Activated CD4-positive, alpha-beta T cell treated with anti-CD3 and anti-CD28 coated beads for 36 hours (primary cell): ENCODE data around the gene CYP2C19. TPM values are rescaled to one million over a fixed set of nuclear protein-coding genes. Genes with fewer than 3 reads are reported as not detected.
"Not testable (repeated sequence)": the region's sequence is repeated elsewhere in the genome, so short reads cannot be mapped to it uniquely, and the experiment has no call there.

Experiments
- ATAC-seq: fragments of 200-7000 bp; cut with Tn5 transposase; one replicate; pipeline ENCODE4 v1.10.0; 2021; ENCODE audit warnings: mild to moderate bottlenecking, moderate library complexity
- CTCF ChIA-PET: fragments of 350-600 bp; sonication (Branson Sonifier 250); formaldehyde crosslinking; loops from one replicate; lab custom pipeline; 2021; ENCODE audit warnings: antibody characterized with exemption; lab: Charles Lee
- POLR2A ChIA-PET: fragments of 350-600 bp; sonication (Branson Sonifier 250); formaldehyde crosslinking; loops from one replicate; lab custom pipeline; 2021; ENCODE audit warnings: antibody characterized with exemption, inconsistent platforms; lab: Charles Lee
- DNase-seq: peaks from one replicate; pipeline ENCODE4 v3.0.0-alpha.2; 2020
- H3K27ac Mint-ChIP-seq: one replicate; pipeline ENCODE4 v1.8.0; 2021; ENCODE audit warnings: mixed read lengths
- H3K27me3 Mint-ChIP-seq: one replicate; pipeline ENCODE4 v1.8.0; 2021; ENCODE audit warnings: mixed read lengths
- H3K36me3 Mint-ChIP-seq: one replicate; pipeline ENCODE4 v1.8.0; 2021; ENCODE audit warnings: low read depth, mixed read lengths
- H3K4me1 Mint-ChIP-seq: one replicate; pipeline ENCODE4 v1.8.0; 2021; ENCODE audit warnings: mixed read lengths
- H3K4me3 Mint-ChIP-seq: one replicate; pipeline ENCODE4 v1.8.0; 2021; ENCODE audit warnings: mild to moderate bottlenecking, moderate library complexity, mixed read lengths
- H3K9me3 Mint-ChIP-seq: one replicate; pipeline ENCODE4 v1.8.0; 2021; ENCODE audit warnings: low read depth, mixed read lengths
- intact Hi-C, 2 experiments: fragments of 100-400 bp; cut with DNase I in 1 of 2; cut with micrococcal nuclease in 1 of 2; formaldehyde crosslinking; loops; one replicate each; pipeline versions ENCODE4 v1.14.2 to v1.15.1; 2022 to 2024; cut with DNase I, micrococcal nuclease
- total RNA-seq, 2 experiments: library from RNA; stranded (reverse); gene quantifications; one replicate each; pipeline ENCODE4 v1.2.3, GENCODE V29; 2021

CYP2C19 gene
- not detected for total RNA-seq

DNA sequence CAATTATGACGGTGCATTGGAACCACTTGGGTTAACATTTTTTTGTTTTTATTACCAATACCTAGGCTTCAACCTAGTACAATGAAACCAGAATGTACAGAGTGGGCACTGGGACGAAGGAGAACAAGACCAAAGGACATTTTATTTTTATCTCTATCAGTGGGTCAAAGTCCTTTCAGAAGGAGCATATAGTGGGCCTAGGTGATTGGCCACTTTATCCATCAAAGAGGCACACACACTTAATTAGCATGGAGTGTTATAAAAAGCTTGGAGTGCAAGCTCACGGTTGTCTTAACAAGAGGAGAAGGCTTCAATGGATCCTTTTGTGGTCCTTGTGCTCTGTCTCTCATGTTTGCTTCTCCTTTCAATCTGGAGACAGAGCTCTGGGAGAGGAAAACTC is at the start of gene CYP2C19:
Gene CYP2C19, plus strand, starts transcription at position 289 of the 400 bp plus-strand sequence. Its CDS starts 25 bp downstream, at position 314.
- DNase-seq = no peak
- intact Hi-C loops = no loop called here
- POLR2A ChIA-PET = no interaction called here
- Mint-ChIP-seq H3K4me3 (no peak within 1 kb of the TSS), H3K9me3 (peaks cover 2% of the 10 kb centered on the region), H3K4me1 (no peaks in the 10 kb centered on the region), H3K27ac (no peak within 1 kb of the TSS), H3K36me3 (no peaks in the 10 kb centered on the region), H3K27me3 (no peaks in the 10 kb centered on the region)
- no peak for ATAC-seq
- CTCF ChIA-PET = no interaction called here

DNA sequence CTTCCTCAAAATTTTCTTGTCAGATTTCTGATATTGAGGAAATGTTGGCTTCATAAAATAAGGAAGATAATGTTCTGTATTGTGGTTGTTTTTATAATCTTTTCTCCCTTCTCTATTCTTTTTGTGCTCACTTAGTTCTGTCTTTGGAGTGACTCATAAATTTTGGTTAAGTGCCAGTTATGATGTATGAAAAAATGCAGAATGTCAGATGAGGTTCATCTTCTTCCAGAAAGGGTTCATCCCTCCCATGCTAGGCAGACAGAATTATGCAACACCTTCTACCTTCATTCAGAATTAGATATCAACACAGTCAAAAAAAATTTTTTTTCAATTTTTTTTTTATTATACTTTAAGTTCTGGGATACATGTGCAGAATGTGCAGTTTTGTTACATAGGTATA is 36.6 kb upstream of the CYP2C19 start:
- H3K9me3 Mint-ChIP-seq = no peaks in the 10 kb centered on the region
- no peaks in the 10 kb centered on the region for H3K4me1 Mint-ChIP-seq
- H3K27ac Mint-ChIP-seq = no peak overlapping the region
- intact Hi-C loops = no loop called here
- no peaks in the 10 kb centered on the region for H3K27me3 Mint-ChIP-seq
- ATAC-seq (no peak), DNase-seq (no peak)
- H3K4me3 Mint-ChIP-seq = no peak overlapping the region
- CTCF ChIA-PET = no interaction called here
- POLR2A ChIA-PET = no interaction called here
- no peaks in the 10 kb centered on the region for H3K36me3 Mint-ChIP-seq

DNA sequence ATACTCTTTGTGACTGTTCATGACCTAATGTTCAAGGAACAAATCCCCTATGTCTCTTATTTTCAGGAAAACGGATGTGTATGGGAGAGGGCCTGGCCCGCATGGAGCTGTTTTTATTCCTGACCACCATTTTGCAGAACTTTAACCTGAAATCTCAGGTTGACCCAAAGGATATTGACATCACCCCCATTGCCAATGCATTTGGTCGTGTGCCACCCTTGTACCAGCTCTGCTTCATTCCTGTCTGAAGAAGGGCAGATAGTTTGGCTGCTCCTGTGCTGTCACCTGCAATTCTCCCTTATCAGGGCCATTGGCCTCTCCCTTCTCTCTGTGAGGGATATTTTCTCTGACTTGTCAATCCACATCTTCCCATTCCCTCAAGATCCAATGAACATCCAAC is 27.3 kb upstream of the CYP2C19 start:
- H3K9me3 Mint-ChIP-seq = peaks cover 12% of the 10 kb centered on the region
- DNase-seq (no peak), ATAC-seq (no peak)
- H3K36me3 Mint-ChIP-seq = no peaks in the 10 kb centered on the region
- H3K27me3 Mint-ChIP-seq = no peaks in the 10 kb centered on the region
- ChIA-PET CTCF (no interaction called here), POLR2A (no interaction called here)
- H3K27ac Mint-ChIP-seq = no peak overlapping the region
- intact Hi-C loops = no loop called here
- no peak overlapping the region for H3K4me3 Mint-ChIP-seq
- H3K4me1 Mint-ChIP-seq = no peaks in the 10 kb centered on the region

DNA sequence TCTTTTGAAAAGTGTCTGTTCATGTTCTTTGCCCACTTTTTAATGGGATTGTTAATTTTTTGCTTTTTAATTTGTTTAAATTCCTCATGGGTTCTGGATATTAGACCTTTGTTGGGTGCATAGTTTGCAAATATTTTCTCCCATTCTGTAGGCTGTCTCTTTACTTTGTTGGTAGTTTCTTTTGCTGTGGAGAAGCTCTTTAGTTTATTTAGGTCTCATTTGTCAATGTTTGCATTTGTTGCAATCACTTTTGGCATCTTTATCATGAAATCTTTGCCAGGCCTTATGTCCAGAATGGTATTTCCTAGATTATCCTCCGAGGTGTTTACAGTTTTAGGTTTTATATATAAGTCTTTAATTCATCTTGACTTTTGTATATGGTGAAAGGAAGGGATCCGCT is 23.9 kb upstream of the CYP2C19 start:
- H3K27ac Mint-ChIP-seq = no peak overlapping the region
- DNase-seq (no peak), ATAC-seq (no peak)
- no peaks in the 10 kb centered on the region for H3K4me1 Mint-ChIP-seq
- no peak overlapping the region for H3K4me3 Mint-ChIP-seq
- no peaks in the 10 kb centered on the region for H3K36me3 Mint-ChIP-seq
- POLR2A ChIA-PET = no interaction called here
- peaks cover 25% of the 10 kb centered on the region for H3K9me3 Mint-ChIP-seq
- H3K27me3 Mint-ChIP-seq = no peaks in the 10 kb centered on the region
- CTCF ChIA-PET = no interaction called here
- intact Hi-C loops = no loop called here

DNA sequence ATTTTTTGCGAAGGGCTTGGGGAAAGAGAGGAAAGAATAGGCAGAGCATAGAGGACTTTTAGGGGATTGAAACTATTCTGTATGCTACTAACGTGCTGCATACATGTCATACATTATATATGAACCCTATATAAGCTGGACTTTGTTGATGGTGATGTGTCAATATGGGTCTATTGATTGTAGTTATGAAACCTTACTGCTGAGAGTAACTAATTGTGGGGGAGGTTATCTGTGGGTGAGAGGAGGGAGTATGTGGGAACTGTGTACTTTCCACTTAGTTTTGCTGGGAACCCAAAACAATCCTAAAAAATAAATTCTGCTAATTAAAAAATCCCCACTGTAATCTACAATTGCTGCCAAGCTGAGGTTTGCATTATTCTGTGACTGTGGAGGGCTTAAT is 15.3 kb upstream of the CYP2C19 start:
- Mint-ChIP-seq H3K27ac (no peak overlapping the region), H3K27me3 (no peaks in the 10 kb centered on the region), H3K4me3 (no peak overlapping the region), H3K4me1 (no peaks in the 10 kb centered on the region), H3K9me3 (peaks cover 22% of the 10 kb centered on the region), H3K36me3 (no peaks in the 10 kb centered on the region)
- ATAC-seq (no peak), DNase-seq (no peak)
- intact Hi-C loops = no loop called here
- CTCF ChIA-PET = no interaction called here
- POLR2A ChIA-PET = no interaction called here

DNA sequence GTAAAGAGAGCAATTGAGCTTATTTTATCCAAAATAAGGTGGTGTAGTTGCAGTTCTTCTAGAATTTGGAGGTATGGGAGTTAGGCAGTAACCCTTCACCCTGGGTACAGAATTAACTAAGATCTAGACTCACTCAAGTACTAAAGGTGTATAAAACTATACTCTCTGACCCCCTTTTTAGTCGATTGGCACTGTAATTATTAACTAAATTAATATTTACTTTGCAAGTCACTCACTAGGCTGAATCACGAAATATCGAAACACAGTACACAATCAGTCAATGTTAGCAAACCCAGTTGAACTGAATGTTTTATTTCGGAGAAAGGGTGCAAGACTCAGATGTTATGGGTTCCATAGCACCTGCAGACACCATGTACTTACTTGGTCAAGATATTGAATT is 14.6 kb upstream of the CYP2C19 start:
- ChIA-PET CTCF (no interaction called here), POLR2A (no interaction called here)
- intact Hi-C loops = no loop called here
- Mint-ChIP-seq H3K4me1 (no peaks in the 10 kb centered on the region), H3K9me3 (peaks cover 14% of the 10 kb centered on the region), H3K27ac (no peak overlapping the region), H3K27me3 (no peaks in the 10 kb centered on the region), H3K4me3 (no peak overlapping the region), H3K36me3 (no peaks in the 10 kb centered on the region)
- ATAC-seq (no peak), DNase-seq (no peak)

DNA sequence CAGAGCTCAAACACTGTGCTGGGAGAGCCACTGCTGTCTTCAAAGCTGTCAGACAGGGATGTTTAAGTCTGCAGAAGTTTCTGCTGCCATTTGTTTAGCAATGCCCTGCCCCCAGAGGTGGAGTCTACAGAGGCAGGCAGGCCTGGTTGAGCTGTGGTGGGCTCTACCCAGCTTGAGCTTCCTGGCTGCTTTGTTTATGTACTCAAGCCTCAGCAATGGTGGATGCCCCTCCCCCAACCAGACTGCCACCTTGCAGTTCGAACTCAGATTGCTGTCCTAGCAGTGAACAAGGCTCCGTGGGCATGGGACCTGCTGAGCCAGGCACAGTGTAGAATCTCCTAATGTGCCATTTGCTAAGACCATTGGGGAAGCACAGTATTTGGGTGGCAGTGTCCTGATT is 4.6 kb upstream of the CYP2C19 start:
- no peaks in the 10 kb centered on the region for H3K36me3 Mint-ChIP-seq
- ATAC-seq = no peak
- POLR2A ChIA-PET = no interaction called here
- H3K4me1 Mint-ChIP-seq = no peaks in the 10 kb centered on the region
- CTCF ChIA-PET = no interaction called here
- H3K4me3 Mint-ChIP-seq = no peak overlapping the region
- peaks cover 2% of the 10 kb centered on the region for H3K9me3 Mint-ChIP-seq
- intact Hi-C loops = no loop called here
- no peak for DNase-seq
- H3K27me3 Mint-ChIP-seq = no peaks in the 10 kb centered on the region
- no peak overlapping the region for H3K27ac Mint-ChIP-seq

DNA sequence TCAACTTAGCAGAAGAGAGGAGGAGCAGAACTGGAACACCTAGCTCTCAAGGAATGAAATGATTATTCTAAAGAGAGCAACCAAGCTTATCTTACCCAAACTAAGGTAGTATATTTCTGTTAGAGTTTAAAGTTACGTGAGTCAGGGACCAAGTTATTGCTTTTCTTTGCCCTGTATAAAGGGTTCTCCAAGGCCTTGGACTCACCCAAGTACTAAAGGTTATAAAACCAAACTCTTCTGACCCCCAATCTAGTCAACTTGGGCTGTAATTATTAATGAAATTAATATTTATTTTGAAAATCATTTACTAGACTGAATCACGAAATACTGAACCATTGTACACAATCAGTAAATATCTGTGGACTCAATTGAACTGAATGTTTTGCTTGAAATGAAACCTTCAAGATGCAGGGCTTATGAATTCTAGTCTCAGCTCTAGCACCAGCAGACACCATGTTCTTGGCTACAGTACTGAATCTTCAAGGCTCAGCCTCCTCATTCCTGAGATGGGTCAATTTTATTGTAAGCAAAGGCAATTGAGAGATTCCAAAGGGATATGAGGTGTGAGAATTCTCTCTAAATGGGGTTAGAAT is 1.8 kb upstream of the CYP2C19 start:
- POLR2A ChIA-PET = no interaction called here
- intact Hi-C loops = no loop called here
- H3K9me3 Mint-ChIP-seq = peaks cover 2% of the 10 kb centered on the region

DNA sequence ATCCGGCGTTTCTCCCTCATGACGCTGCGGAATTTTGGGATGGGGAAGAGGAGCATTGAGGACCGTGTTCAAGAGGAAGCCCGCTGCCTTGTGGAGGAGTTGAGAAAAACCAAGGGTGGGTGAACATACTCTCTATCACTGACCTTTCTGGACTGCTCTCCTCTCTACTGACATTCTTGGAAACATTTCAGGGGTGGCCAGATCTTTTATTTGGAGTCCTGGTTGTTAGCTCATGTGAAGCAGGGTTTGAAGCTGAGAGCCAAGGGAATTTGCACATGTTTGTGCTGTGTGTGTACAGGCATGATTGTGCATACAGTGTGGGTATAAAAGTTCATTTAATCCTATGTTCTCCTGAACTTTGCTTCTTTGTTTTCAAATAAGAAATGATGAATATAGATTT is 12.9 kb downstream of the CYP2C19 start:
- intact Hi-C loops, H3K9me3 Mint-ChIP-seq, POLR2A ChIA-PET, H3K27ac Mint-ChIP-seq, H3K4me3 Mint-ChIP-seq, DNase-seq, H3K27me3 Mint-ChIP-seq, H3K4me1 Mint-ChIP-seq, H3K36me3 Mint-ChIP-seq, ATAC-seq, CTCF ChIA-PET: not testable (repeated sequence)

More for the DNA sequence above, 1.8 kb upstream of the CYP2C19 start:
- no peaks in the 10 kb centered on the region for H3K27me3 Mint-ChIP-seq
- no peak overlapping the region for H3K4me3 Mint-ChIP-seq
- ATAC-seq (no peak), DNase-seq (no peak)
- H3K36me3 Mint-ChIP-seq = no peaks in the 10 kb centered on the region
- H3K27ac Mint-ChIP-seq = no peak overlapping the region
- H3K4me1 Mint-ChIP-seq = no peaks in the 10 kb centered on the region
- CTCF ChIA-PET = no interaction called here

DNA sequence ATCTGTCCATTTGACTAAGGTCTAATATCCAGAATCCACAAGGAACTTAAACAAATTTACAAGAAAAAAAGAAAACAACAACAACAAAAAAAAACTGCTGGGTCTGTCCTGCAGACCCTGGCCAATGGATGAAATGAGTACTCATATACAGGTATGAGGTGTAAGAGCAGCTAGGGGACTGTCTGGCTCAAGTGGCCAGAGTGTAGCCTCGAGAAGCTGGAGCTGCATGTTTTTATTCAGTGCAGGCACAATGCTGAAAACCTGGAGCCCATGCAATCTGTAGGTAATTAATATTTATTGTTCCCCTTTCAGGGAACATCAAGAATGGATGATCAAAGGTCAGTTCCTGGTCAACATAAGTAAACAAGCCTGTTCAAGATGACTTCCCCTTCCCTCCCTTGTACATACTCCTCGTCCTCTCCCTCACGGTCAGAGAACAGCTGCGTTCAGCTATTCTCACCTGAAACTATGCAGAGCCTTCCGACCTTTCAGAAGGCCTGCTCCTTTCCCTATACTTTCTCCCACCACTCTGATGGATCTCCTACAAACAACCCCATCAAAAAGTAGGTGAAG is 15.5 kb downstream of the CYP2C19 start:
- Mint-ChIP-seq H3K4me3 (no peak overlapping the region), H3K9me3 (peaks cover 3% of the 10 kb centered on the region), H3K27me3 (no peaks in the 10 kb centered on the region), H3K4me1 (no peaks in the 10 kb centered on the region), H3K36me3 (no peaks in the 10 kb centered on the region), H3K27ac (no peak overlapping the region)
- DNase-seq (no peak), ATAC-seq (no peak)
- intact Hi-C loops = no loop called here
- CTCF ChIA-PET = no interaction called here
- POLR2A ChIA-PET = no interaction called here

DNA sequence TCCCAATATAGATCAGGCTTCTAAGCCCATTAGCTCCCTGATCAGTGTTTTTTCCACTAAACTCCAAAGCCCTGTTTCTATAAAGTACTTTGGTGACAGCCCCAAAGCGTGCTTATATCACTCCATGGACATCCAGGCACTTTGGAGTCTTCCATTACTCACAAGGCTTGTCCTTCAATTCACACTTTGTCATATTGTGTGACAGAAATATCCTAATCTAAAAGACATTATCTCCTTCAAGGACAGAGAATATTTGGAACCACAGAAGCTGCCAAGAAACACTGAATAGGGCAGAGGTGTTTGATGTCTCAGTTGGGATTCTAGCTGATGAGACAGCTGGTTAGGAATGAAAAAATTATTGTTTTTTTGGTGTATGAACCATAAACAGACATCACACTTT is 18.4 kb downstream of the CYP2C19 start:
- Mint-ChIP-seq H3K36me3 (no peaks in the 10 kb centered on the region), H3K4me1 (no peaks in the 10 kb centered on the region), H3K9me3 (peaks cover 3% of the 10 kb centered on the region), H3K27me3 (no peaks in the 10 kb centered on the region), H3K27ac (no peak overlapping the region), H3K4me3 (no peak overlapping the region)
- ChIA-PET CTCF (no interaction called here), POLR2A (no interaction called here)
- DNase-seq = no peak
- no peak for ATAC-seq
- intact Hi-C loops = no loop called here

DNA sequence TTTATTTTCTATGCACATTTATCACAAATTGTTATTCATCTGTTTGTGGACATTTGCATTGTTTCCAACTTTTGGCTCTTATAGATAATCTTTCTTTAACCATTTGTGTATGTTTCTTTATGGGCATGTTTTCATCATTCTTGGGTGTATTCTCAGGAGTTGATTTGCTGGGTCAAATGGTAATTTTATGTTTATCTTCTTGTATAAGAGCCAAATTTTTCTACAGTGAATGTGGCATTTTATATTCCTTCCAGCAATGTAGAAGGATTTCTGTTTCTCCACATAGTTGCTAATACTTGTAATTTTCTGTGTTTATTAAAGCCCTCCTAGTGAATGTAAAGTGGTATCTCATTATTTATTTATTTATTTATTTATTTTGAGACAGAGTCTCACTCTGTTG is 21.8 kb downstream of the CYP2C19 start:
- Mint-ChIP-seq H3K36me3 (no peaks in the 10 kb centered on the region), H3K4me3 (no peak overlapping the region), H3K4me1 (no peaks in the 10 kb centered on the region), H3K27me3 (no peaks in the 10 kb centered on the region), H3K27ac (no peak overlapping the region), H3K9me3 (peaks cover 2% of the 10 kb centered on the region)
- DNase-seq (no peak), ATAC-seq (no peak)
- ChIA-PET CTCF (no interaction called here), POLR2A (no interaction called here)
- intact Hi-C loops = no loop called here
